HG03457 (cell line): ENCODE data around the gene TAB3.

Experiments used
- ATAC-seq: cut with Tn5 transposase; IDR thresholded peaks from one replicate; pipeline ENCODE4 v1.9.1; 2021; ENCODE audit warnings: moderate number of reproducible peaks; ENCODE audit not compliant: unreplicated experiment

Gene TAB3

GRCh38 chrX:30887721-30888120 is 1.3 kb downstream of the TAB3 start:
- no peak for ATAC-seq

GRCh38 chrX:30887288-30887687 is 1.8 kb downstream of the TAB3 start:
- ATAC-seq, result no peak

DNA sequence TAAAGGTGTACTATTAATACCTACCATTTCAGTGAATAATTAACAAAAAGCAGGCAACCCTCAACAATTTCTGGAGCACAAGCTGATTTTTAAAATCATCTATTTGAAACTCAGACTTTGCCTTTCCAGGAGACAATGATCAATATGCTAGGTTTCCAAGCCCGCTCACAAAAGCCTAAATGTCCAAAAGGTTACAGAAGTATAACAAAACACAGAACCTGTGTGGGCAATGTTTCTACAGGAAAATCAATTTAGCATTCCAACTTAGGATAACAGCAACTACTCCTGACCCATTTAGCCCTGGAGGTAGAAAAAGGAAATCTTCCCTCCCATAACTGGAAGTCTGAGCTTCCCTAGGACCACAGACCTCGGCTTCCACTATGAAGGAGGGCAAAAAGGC is 3.9 kb downstream of the TAB3 start:
- no peak for ATAC-seq

DNA sequence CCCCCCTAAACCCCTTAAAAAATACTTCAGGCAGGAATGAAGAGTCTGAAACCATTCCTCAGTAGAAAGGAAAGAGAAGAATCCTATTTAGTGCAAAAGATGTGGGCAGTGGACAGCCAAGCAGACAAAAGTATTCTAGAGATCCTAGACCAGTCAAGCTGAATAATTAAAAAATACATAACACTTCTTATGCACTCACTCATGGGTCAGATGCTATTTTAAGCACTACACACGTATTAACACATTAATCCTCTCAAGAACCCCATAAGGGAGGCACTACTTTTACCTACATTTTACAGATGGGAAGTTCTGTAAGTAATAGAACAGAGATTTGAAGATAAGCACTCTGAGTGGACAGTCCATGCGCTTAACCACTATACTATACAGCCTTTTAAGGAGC is 5.9 kb downstream of the TAB3 start:
- no peak for ATAC-seq

DNA sequence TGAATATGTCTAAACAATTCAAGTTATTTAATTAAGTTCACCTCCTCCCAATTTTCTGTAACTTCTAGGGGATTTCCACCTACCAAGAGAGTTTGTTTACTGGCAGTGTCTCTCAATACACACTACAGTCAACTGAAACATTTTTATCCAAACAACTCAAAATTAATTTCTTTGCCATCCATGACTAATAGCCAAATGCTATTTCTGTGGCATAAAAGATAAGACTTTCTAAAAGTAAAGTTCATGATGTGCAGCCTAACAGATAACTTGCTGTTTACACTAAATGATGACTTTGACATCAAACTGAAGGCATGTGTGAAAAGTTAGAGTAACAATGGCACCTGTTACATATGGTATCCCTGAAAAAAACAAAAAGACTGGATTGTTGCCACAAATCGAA is 7.3 kb downstream of the TAB3 start:
- no peak for ATAC-seq

DNA sequence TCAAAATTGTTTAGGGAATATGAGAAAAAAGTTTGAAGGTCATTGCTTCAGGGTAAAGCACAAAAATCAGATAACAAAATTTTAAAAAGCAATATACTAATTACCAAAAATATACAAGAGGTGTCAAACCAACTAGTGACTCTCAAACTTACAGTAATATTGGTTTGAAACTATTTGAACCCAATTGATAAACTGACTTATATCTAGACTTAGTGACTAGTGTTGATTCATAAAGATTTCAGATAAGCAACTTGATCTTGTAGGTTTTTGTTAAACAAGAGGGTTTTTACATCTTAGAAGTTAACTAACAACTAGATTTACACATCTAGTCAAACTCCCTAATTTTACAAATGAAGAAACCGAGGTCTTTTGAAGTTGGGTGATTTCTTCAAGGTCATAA is 7.7 kb downstream of the TAB3 start:
- ATAC-seq, result no peak

GRCh38 chrX:30880058-30880457 is 9.0 kb downstream of the TAB3 start:
- no peak for ATAC-seq

GRCh38 chrX:30876367-30876766 is 12.7 kb downstream of the TAB3 start:
- no peak for ATAC-seq

GRCh38 chrX:30875957-30876356 is 13.1 kb downstream of the TAB3 start:
- no peak for ATAC-seq

DNA sequence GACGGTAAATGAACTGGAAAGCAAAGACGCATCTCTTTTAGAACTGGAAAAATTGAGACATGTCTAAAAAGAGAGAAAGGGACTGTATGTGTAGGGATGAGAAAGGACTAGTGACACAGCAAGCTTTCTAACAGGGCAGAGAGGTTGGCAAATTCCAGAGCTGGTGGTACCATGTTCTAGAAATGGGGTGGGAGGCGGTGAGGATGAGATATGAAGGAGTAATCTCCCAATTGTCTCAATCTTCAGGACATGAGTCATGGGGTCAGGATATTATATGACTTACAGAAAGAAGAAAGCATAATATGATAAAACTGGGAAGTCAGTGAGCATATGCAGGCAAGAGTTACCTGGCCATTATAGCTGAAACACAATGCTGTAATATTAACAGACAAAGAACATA is 14.2 kb downstream of the TAB3 start:
- no peak for ATAC-seq

- ATAC-seq, result no peak
Observed at GRCh38 chrX:30870572-30870971, 18.5 kb downstream of the TAB3 start.

DNA sequence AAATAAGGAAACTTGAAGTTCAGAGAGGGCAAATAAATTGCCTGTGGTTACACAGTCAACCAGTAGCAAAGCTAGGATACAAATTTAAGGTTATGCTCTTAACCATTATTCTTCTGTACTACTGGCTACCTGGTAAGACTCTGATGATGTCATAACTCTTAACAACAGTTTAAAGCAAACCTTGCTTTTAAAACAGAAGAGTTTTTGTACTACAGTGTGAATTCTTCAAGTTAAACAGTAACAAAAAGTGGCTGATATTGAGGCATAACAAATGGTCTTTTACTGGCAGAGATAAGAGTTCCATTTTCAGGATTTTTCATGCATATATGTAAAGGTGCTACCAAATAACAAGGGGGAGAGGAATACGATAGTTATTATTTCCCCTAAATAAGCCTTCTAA is 23.4 kb downstream of the TAB3 start:
- ATAC-seq, result no peak

- no peak for ATAC-seq
Observed at GRCh38 chrX:30865015-30865414, 24.0 kb downstream of the TAB3 start.

DNA sequence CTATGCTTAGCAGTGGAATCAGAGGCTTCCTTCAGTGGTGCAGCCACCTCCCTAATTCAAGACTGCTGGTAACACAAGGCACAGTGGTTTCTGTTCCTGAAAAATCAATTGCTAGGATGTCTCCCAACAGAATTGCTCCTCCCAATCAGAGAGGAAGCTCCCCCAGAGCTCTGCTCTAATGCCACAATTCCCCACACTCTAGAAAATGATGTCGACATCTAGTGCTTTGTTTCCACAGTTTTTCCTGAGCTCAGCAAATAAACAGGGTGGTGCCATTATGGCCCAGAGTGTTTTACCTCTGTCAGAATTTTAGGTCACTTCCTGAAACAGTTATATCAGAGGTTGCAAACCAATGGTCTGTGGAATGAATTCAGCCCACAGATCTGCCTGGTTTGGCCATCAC is 24.7 kb downstream of the TAB3 start:
- ATAC-seq, result no peak

DNA sequence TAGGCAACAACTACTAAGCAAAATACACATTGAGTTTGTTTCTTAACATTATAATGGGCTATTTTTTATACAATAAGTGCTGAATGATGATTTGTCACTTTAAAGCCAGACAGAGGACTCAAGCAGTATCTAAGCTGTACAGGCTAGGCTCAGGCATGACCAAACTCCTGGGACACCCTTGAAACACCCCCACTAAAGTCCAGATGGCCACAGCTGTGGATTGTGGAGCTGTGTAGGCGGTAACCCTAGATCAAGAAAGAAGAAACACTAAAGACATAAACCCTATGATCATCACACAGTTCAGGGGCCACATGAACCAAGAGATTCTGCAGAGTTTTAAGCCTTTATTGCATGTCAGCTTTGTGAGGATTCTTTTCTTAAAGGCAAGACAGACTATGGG is 25.1 kb downstream of the TAB3 start:
- ATAC-seq, result no peak

DNA sequence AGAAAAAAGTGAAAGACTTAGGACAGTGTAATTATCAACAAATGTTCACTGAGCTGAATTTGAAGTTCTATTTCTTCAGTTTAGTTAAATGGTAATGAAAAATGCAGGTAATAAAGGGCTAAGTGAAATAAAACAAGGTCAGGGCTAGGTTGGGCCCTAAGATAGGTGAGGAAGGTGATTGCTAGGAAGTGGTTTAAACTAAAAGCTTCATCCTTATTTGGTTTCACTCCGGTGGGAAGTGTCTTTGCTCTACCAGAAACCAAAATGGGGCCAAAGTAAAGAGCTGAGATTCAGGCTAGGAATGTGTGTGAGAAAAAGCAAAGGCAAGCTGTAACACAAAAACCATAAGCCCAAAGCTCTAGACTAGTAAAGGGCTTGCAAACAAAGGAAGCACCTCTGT is 31.0 kb downstream of the TAB3 start:
- no peak for ATAC-seq

GRCh38 chrX:30851449-30851848 is 37.6 kb downstream of the TAB3 start:
- ATAC-seq, result no peak

DNA sequence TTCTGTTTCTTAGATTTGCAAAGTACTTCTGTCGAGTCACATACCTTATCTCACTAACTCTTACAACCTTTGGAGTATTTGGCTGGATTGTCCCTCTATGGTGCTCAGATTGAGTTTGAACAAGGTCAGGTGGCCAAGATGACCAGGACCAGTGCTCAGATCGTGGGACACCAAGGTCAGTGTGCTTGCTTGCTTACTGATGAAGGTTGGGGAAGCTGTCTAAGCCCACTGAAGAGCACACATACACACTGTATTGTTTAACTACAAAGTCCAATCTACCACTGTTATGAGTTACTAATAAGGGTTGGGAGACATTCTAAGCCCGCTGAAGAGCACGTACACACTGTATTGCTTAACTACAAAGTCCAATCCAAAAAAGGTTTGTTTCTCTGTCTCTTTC is 53.7 kb downstream of the TAB3 start:
- no peak for ATAC-seq

GRCh38 chrX:30833896-30834295 is 55.2 kb downstream of the TAB3 start:
- no peak for ATAC-seq

- no peak for ATAC-seq
Observed at GRCh38 chrX:30831082-30831481, 58.0 kb downstream of the TAB3 start.

DNA sequence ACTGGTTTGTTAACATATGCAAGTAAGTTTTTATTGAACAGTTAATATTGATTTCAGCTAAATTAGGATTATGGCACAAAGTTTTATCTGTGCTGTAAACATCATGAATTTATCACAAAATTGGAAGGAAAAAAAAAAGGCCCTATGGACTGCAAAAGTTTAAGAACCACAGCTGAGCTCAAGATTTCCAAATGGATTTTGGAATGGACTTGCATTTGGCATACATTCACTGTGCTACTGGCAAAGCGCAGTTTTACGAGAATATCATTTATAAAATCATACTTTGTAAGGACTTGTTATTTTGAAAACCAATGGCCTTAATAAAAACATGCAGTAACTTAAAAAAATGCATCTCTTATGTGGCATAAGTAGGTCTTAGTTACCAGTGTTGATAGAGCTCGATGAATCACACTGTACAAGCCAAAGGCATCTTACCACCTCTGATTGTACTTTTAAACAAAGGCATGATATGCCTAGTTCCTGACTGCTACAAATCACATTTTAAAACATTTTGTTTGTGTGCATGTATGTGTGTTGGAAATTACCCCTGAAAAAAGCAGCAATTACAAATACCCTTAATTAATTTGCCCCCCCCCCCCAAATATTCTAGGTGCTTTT is 58.6 kb downstream of the TAB3 start:
- ATAC-seq, result no peak

DNA sequence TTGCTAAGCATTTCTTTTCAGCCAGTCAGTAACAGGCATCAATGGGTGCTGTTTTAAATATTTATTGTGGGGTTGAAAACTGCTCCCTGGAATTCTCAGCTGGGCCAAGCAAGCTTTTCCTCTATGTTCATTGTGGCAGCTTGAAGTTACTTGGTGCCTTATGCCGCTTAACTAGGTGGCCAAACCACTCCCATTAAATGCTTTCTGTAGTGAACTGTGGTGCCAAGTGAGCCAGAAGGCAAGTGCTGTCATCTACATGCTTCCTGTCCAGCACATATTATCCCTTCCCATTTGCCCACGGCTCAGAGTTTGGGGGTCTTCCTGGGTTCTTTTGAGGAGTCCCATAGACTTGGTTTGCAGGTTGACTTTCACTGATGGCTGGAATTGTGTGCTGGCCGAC is 64.8 kb downstream of the TAB3 start:
- ATAC-seq, result no peak

GRCh38 chrX:30822764-30823163 is 66.3 kb downstream of the TAB3 start:
- ATAC-seq, result no peak
